Skeletal muscle cell (primary cell): ENCODE measurements around the gene NME1.
"Not testable (repeated sequence)": the region's sequence is repeated elsewhere in the genome, so short reads cannot be mapped to it uniquely, and the experiment has no call there.

Experiments
- DNase-seq: peaks from one replicate; pipeline ENCODE4 v3.0.0-alpha.2; 2010; ENCODE audit warnings: low read depth
- H3K4me3 ChIP-seq: 2 replicates; pipeline ENCODE4 v1.5.1; 2011; ENCODE audit warnings: low read depth, mild to moderate bottlenecking, control low read depth, low read length, moderate library complexity

NME1 gene

DNA sequence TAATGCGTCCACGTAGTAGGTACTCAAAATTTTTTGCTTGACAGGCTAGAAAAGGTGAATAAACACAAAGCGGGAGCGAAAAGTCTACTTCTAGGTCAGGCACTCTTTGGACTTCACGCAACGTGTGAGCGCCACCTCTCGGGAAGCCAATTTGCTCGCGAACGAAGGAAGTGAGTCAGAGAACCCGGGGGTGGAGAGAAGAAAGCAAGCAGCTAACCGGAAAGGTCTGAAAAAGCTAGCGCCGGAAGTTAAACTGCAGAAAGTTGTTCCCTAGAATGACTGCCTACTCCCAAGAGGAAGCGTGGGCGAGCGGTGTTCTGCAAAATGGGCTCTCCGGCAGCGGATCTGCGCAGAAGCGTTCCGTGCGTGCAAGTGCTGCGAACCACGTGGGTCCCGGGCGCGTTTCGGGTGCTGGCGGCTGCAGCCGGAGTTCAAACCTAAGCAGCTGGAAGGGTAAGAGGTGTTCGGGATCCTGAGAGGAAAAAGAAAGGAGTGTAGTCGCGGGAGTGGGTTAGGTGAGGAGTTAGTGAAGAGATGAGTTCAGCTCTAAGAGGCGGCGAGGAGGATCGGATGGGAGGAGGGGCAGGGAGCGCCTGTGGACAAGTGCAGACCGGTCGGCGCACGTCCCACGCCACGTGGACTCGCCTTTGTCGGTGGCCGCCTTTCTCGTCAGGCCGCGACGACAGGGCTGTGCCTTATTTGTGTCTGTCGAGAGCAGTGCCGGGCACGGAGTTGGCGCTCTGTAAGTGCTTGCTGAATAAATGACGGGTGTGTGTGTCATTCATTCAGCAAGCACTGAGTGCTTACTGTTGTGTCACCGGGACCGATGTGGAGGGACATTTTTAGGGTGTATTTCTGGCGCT, at the start of gene NME1:
TSS of gene NME1 (plus strand) at position 350 of the 863 bp plus-strand sequence. CDS start 2,096 bp downstream, outside the sequence.
- peak within 1 kb of the TSS; percentile 58 for H3K4me3 ChIP-seq
- peak; percentile 98 for DNase-seq

DNA sequence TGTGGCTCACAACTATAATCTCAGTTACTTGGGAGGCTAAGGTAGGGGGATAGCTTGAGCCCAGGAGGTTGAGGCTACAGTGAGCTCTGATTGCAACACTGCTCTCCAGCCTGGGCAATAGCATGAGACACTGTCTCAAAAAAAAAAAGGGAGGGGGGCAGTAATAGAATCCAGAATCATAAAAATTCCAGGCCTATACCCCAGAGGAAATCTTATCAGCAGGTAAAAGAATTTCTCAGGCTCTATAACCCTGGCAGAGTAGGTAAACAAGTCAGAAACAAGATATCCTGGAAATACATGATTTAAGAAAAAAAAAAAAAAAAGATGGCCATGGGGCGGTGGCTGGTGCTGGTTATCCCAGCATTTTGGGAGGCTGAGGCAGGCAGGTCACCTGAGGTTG, 45.6 kb upstream of the NME1 start:
- DNase-seq = no peak
- no peak overlapping the region for H3K4me3 ChIP-seq

DNA sequence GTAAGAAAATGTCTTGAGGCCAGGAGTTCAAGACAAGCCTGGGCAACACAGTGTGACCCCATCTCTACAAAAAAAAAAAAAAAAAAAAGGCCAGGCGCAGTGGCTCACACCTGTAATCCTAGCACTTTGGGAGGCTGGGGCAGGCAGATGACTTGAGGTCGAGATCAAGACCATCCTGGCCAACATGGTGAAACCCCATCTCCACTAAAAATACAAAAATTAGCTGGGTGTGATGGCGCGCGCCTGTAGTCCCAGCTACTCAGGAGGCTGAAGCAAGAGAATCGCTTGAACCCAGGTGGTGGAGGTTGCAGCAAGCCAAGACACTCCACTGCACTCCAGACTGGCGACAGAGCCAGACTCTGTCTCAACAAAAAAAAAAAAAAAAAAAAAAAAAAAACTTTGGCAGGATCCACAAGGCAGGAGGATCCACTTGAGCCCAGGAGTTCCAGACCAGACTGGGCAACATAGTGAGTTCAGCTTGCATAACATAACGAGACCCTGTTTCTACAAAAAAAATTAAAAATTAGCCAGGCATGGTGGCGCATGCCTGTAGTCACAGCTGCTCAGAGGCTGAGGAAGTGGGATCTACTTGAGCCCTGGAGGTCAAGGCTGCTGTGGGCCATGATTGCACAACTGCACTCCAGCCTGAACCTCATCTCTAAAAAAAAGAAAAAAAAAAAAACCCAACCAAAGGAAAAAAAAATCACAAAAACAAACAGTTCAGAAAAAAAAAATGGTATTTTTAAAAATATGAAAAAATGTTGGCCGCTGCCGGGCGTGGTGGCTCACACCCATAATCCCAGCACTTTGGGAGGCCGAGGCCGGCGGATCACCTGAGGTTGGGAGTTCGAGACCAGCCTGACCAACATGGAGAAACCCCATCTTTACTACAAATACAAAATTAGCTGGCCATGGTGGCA, 40.8 kb upstream of the NME1 start:
- peak; percentile 53 for DNase-seq
- not testable (repeated sequence) for H3K4me3 ChIP-seq

DNA sequence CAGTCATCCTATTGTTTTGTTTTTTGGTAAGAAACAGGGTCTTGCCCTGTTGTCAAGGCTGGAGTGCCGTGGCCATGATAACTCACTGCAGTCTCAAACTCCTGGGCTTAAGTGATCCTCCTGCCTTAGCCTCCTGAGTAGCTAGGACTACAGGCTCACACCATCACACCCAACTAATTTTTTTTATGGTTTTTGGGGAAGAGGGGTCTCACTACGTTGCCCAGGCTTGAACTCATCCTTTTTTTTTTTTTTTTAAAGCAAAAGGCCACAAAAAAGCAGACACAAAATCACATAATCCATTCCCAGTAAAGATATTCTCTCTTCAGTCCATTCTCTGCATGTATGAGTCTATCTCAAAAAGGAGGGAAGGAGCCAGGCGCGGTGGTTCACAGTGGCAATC, 38.2 kb upstream of the NME1 start:
- H3K4me3 ChIP-seq = no peak overlapping the region
- DNase-seq = no peak

DNA sequence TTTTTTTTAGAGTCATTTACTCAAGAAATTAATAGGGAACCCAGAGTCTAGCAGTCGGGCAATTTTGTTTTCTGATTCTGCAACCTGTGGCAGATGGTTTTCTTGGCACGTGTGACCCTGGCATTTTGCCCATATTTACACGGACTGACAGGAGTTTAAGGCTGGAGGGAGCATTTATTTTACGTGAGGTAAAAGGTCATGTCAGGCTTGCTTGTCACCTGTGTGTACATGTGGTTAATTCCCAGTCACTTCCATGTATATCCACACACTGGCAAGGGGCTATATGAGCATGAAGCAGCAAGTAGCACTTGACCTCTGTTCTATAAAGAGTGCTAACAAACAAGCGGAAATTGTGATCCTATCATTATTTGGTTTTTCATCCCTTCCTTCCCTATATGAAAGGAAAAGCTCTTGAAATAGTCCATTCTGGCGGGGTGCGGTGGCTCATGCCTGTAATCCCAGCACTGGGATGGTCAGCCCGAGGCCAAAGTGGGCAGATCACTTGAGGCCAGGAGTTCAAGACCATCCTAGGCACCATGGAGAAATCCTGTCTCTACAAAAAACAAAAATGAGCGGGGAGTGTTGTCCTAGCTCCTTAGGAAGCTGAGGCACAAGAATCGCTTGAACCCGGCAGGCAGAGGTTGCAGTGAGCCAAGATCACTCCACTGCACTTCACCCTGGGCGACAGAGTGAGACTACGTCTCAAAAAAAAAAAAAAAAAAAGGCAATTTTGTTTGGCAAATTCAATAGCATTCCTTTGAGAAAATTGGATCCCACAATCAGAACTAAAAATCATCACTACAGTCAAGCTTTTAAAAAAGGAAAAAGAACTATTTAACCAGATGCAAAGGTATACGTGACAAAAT, 34.8 kb upstream of the NME1 start:
- no peak overlapping the region for H3K4me3 ChIP-seq
- no peak for DNase-seq

DNA sequence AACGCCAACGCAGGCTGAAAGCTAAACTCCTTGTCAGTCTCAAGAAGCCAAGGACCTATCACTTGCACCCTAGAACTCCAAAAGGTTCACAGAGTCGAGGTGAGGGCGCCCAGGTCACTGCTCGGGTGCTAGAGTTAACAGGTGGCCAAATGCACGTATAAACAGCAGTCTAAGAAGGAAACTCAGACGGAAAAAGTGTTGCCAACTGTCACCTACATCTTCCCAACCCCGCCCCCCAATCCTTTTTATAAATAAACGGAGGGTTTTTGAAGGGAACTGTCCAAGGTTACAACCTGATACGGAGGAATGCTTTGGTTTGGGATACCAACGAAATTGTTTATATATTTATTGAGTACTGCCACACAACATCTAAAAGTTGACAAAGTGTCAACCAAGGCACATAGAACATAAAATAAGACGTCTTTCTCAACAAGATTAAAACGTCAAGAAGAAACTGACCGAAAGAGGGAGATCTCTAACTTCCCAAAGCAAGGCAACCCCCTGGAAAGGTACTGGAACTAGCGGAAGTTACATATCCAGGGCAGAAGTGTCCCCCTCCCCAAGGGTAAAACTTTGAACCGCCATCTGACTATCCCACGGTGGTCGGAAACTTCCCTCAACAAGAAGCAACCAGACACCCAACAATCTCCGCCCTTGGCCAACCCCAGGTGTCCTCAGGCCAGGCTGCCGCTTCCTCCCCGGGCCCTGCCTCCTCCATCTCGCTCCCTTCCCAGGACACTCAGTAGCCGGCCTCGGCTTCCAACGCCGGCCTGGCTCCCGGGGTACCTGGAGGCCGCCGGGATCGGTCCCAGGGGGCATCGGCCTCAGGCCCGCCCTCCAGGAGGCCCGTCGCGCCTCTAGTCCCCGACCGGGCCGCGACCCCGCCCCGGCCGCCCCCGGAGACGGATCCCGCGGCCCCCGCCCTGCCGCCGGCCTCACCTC, 33.7 kb upstream of the NME1 start:
- no peak for DNase-seq
- peak overlapping the region; percentile 98 for H3K4me3 ChIP-seq

DNA sequence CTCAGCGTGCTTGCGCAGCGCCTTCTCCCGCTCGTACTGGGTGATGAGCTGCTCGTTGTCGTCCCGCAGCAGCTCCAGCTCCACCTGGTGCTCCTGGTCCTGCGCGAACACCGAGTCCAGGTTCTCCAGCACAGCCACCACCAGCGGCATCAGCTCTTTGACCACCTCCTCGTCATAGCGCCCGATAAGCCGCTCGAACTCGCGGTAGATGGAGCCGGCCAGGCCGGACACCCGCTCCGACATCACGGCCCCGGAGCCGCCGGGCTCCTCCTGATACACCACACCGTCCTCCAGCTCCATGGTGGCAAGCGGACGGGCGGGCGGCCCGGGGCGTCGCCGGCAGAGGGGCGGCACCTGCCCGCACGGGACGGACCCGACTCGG, 33.0 kb upstream of the NME1 start:
- DNase-seq = no peak
- H3K4me3 ChIP-seq = peak overlapping the region; percentile 98

DNA sequence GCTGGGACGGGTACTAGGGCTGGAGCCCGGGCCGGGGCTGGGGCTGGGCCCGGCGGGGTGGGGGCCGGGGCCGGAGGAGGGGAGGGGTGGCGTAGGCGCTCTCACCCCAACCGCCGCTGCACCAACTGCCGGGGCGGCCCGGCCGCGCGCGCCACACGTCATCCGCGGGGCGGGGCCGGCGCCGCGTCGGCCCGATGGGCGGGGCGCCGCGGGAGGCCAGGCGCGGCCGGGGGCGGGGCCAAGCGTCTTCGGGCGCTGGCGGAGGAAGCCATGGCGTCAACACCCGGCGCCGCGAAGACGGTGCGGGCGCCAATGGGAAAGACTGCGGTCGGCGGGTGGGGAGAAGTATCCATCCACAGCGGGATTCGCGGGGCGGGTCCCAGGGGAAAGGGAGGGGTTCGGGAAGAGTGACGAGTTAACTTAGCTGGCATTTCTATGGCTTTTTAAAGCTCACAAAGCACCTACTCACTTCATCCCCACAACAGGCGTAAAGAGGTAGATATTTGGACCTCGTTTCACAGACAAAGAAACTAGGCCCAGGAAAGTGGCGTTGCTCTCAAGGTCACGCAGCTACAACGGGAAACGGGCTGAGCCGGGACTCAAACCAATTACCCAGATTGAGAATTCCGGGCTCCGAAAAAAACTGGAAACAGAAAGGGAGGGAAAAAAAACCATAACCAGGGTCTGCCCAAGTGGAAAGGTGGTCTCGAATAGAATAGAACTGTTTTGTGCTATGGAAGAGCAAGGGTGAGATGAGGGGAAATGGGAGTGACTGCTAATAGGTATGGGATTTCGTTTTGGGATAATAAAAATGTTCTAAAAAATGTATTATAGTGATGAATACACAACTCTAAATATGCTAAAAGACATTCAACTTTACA, 32.4 kb upstream of the NME1 start, which contains the start of gene SPAG9:
TSS of gene SPAG9 (minus strand) at position 130 of the 881 bp plus-strand sequence. CDS start 212 bp downstream, outside the sequence.
- DNase-seq = peak; percentile 93
- peak within 1 kb of the TSS; percentile 98 for H3K4me3 ChIP-seq

DNA sequence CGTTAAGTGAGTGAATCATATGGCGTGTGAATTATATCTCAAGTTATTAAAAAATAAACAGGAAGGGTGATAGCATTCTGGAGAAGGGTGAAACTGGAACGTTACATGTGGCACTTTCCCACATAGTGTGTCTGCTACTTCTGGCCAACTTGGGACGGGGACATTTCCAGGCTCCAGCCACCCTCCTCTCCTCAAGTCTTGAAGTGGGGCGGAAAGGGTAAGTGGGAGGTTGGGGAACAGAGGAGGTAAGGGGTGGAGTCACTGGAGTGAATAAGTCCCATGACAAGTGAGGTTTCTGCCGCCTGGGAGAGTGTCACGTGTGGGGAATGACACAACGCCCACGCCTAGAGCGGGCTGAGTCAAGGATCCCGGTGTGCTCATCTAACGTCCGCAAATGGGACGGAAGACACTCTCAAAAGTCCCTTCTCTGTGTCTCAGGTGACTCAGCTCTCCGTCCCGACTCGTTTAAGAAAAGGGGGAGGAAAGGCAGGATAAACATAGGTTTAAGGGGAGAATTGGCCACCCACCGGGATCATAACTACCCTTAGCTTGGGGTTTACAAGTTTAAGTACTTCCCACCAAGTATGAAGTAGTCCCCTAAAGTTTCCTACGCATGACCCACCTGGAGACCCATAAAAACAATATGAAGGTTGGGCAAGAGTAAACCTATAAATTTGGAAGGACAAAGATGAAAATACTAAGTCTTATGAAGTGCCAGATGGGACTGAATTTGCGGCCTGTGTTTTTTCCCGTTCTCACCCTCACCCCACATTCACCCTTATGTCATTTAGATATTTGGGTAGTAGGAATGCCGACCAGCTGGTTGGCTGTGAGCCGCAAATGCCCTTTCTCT, 31.5 kb upstream of the NME1 start:
- H3K4me3 ChIP-seq = peak overlapping the region; percentile 66
- DNase-seq = peak; percentile 77

DNA sequence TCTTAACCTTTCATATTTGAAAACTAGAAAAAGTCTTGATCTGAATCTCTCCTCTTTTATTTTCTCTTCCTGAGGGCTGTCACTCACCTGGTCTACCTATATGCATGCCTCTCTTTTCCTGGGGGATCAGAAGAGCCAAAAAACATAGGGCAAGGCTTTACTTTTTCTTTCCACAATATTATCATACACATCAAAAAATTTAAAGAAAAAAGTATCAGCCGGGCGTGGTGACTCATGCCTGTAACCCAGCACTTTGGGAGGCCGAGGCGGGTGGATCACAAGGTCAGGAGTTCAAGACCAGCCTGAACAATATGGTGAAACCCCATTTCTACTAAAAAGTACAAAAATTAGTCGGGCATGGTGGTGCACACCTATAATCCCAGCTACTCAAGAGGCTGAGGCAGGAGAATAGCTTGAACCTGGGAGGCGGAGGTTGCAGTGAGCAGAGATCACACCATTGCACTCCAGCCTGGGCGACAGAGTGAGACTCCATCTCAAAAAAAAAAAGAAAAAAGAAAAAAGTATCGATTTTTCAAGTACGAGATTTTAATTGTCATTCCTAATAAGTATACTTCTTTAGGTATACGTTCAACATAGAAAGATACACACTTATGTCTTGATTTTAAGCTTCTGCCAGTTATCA, 30.8 kb upstream of the NME1 start:
- not testable (repeated sequence) for H3K4me3 ChIP-seq, DNase-seq

DNA sequence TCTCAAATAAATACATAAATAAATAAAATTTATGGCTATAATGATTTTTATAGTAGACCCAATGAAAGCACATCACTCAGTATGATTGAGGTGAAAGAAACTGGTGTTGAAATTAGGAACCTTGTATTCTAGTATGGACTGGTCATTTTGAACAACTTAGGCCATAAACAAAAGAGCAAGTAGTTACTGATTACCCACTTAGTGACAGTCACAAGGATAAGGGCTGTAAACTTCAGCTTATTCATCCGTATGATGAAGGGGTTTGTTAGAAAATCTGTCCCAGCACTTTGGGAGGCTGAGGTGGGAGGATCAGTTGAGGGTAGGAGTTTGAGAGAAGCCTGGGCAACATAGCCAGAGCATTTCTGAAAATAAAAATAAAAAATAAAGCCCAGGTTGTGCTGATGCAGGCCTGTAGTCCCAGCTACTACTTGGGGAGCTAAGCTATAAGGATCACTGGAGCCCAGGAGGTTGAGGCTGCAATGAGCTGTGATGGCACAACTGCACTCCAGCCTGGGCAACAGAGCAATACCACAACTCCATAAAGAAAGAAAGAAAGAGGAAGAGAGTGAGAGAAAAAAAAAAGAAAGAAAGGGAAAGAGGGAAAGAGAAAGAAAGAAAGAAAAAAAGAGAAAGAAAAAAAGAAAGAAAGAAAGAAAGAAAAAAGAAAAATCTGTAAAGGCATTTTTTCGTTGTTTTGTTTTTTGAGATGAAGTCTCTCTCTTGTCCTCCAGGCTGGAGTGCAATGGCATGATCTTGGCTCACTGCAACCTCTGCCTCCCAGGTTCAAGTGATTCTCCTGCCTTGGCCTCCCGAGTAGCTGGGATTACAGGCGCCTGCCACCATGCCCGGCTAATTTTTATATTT, 28.5 kb upstream of the NME1 start:
- H3K4me3 ChIP-seq = no peak overlapping the region
- no peak for DNase-seq

DNA sequence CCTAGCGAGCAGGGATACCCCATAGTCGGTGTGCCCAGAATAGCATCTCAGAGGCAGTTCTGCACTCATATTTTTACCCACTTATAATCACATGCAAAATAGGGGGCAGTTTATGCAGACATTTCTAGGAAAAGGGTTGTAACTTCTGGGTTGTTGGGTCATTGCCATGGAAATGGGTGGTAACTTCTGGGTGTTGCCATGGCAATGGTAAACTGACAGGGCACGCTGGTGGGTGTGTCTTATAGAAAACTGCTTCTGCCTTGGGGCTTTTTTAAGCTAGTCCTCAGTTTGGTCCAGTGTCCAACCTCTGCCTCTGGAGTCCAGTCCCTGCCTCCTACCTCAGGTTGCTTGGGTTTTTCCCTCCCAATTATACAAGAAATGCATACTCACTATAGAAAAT, 25.3 kb upstream of the NME1 start:
- H3K4me3 ChIP-seq = no peak overlapping the region
- no peak for DNase-seq

DNA sequence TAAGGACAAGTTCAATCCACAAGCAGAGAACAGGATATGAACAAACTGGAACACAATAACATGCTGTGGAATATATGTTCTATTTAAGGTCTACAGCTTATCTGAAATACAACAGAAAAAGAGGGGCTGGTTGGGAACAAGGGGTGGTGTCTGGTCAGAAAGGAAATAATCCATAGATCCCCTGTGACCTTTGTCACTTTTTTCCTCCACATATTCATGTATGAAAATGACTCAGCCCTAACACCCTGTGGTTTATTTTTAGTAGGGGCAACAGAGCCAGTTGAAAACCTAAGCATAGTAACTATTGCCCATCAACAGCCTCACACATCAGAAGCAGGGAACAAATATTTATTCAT, 20.4 kb upstream of the NME1 start:
- no peak for DNase-seq
- no peak overlapping the region for H3K4me3 ChIP-seq

DNA sequence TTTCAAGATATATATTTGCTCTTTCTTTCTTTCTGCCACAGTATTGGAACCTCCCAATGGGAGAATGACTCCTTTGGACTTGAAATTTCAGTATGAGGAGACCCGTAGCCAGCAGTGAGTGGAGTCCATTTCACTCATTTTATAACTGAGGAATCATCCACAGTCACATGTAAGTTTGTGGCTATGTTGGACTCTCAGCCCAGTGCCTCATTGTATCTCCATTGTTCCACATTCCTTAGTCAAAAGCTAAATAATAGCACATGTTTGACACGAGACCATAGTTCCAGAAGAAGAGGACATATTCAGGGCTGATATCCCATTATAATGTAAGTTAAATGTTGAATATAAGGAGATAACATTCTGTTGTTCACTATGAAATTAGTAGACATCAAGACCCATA, 20.0 kb upstream of the NME1 start:
- no peak for DNase-seq
- no peak overlapping the region for H3K4me3 ChIP-seq

DNA sequence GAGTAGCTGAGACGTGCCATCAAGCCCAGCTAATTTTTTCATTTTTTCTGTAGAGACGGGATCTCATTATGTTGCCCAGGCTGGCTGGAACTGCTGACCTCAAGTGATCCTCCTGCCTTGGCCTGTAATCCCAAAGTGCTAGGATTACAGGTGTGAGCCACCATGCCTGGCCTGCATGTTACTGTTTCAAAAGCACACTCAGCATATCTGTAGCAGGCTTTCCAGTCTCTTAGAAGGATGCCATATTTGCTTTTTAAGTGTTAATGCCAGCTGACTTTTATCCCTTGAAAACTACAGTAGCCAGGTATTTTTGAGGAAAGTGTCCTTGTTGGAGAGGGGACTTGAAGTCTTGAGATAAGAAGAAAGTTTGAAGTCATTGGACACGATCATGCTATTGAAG, 17.4 kb upstream of the NME1 start:
- DNase-seq = no peak
- H3K4me3 ChIP-seq = no peak overlapping the region
